K562 (cell line): Measurements from ENCODE around the gene MTMR3. TPM values are rescaled to one million over a fixed set of nuclear protein-coding genes. Genes with fewer than 3 reads are reported as not detected.

Source experiments
- ATAC-seq: fragments of 200-7000 bp; cut with Tn5 transposase; 3 replicates; pipeline ENCODE4 v1.9.1; 2020; ENCODE audit warnings: moderate library complexity
- BruUV-seq: library from RNA; stranded (reverse); fragments of 400-500 nt; replicated peaks from 2 replicates; lab custom pipeline; 2021; lab: Mats Ljungman, UMichigan
- CTCF ChIA-PET: fragments of 300-600 bp; formaldehyde crosslinking; extraction: SDS; loops from one replicate; lab custom pipeline; 2021; ENCODE audit warnings: low intra/inter-chr PET ratio; lab: Yijun Ruan, JAX
- POLR2A ChIA-PET: fragments of 300-600, 350-650 bp; sonication (Branson Sonifier 250); formaldehyde crosslinking; extraction: SDS; loops from one replicate; lab custom pipeline; 2021; ENCODE audit warnings: antibody characterized with exemption, inconsistent platforms; lab: Yijun Ruan, JAX
- DNase-seq, 4 experiments: peaks; one replicate each; pipeline versions ENCODE4 v3.0.0 to v3.0.0-alpha.2; 2011 to 2018; ENCODE audit warnings: low spot score in 3 of 4, mixed read lengths in 3 of 4; ENCODE audit errors: extremely low read depth in 1 of 4
- FAIRE-seq: peaks from 2 replicates; lab custom pipeline; 2011; peaks lifted over from hg19 to GRCh38; lab: Jason Lieb, UNC
- H2AFZ ChIP-seq: 2 replicates; pipeline ENCODE4 v1.6.0; 2011; ENCODE audit warnings: low read depth, low read length, control low read depth, inconsistent platforms
- H3K27ac ChIP-seq: fragments of 200-600 bp; 3 replicates; pipeline ENCODE4 v1.8.0; 2011; ENCODE audit warnings: low read depth, mild to moderate bottlenecking, control low read depth, inconsistent platforms, low read length, moderate library complexity, mixed read lengths; ENCODE audit errors: extremely low read depth
- H3K27me3 ChIP-seq, 2 experiments: fragments of 300-600 bp in 1 of 2; 2 replicates in 1 of 2; 3 replicates in 1 of 2; pipeline versions ENCODE4 v1.6.0 to v1.8.0; 2011; ENCODE audit warnings: inconsistent platforms in 2 of 2, low read length in 2 of 2, mild to moderate bottlenecking in 1 of 2, mixed read lengths in 1 of 2, moderate library complexity in 1 of 2; ENCODE audit not compliant: control insufficient read depth in 2 of 2, insufficient read depth in 2 of 2
- H3K36me3 ChIP-seq: fragments of 300-600 bp; 3 replicates; pipeline ENCODE4 v1.8.0; 2011; ENCODE audit warnings: mild to moderate bottlenecking, low read length, inconsistent platforms; ENCODE audit not compliant: control insufficient read depth, insufficient read depth
- H3K4me1 ChIP-seq, 2 experiments: fragments of 200-600 bp in 1 of 2; replicated peaks in 1 of 2; 2 replicates in 1 of 2; 3 replicates in 1 of 2; pipeline versions ENCODE4 v1.5.1 to v1.8.0; 2011; ENCODE audit warnings: inconsistent platforms in 2 of 2, low read length in 2 of 2, mild to moderate bottlenecking in 1 of 2, mixed read lengths in 1 of 2, moderate library complexity in 1 of 2; ENCODE audit not compliant: control insufficient read depth in 2 of 2, insufficient read depth in 2 of 2
- H3K4me2 ChIP-seq: 2 replicates; pipeline ENCODE4 v1.6.1; 2011; ENCODE audit warnings: low read length, control low read depth, inconsistent platforms, mixed read lengths; ENCODE audit not compliant: insufficient read depth
- H3K4me3 ChIP-seq: fragments of 200-600 bp; sonication (generic), shearing (Covaris generic); 2 replicates; pipeline ENCODE4 v1.5.1; 2016; ENCODE audit warnings: control low read depth, inconsistent platforms
- H3K79me2 ChIP-seq: fragments of 200-600 bp; 3 replicates; pipeline ENCODE4 v1.8.0; 2011; ENCODE audit warnings: low read length, inconsistent platforms; ENCODE audit not compliant: control insufficient read depth, insufficient read depth
- H3K9ac ChIP-seq, 2 experiments: 2 replicates each; pipeline versions ENCODE4 v1.6.0 to v1.6.1; 2011; ENCODE audit warnings: low read depth in 2 of 2, low read length in 2 of 2, control low read depth in 1 of 2, inconsistent platforms in 1 of 2, mild to moderate bottlenecking in 1 of 2, mixed read lengths in 1 of 2; ENCODE audit not compliant: insufficient read depth in 1 of 2
- H3K9me1 ChIP-seq: one replicate; pipeline ENCODE4 v1.6.0; 2011; ENCODE audit warnings: inconsistent platforms, mild to moderate bottlenecking, low read length, moderate library complexity; ENCODE audit not compliant: control insufficient read depth, insufficient read depth
- H3K9me3 ChIP-seq: replicated peaks from 2 replicates; pipeline ENCODE4 v1.5.1; 2011; ENCODE audit warnings: low read depth, low read length, inconsistent platforms; ENCODE audit not compliant: control insufficient read depth, insufficient read depth
- H4K20me1 ChIP-seq: replicated peaks from 2 replicates; pipeline ENCODE4 v1.6.1; 2011; ENCODE audit warnings: low read length, inconsistent platforms, mixed read lengths; ENCODE audit not compliant: control insufficient read depth, insufficient read depth
- BRD9 ChIP-seq: fragments of 450-650 bp; IDR thresholded peaks from 2 replicates; pipeline ENCODE4 v1.6.1; 2018; ENCODE audit warnings: low read depth; ENCODE audit not compliant: partially characterized antibody
- CBX1 ChIP-seq: sonication (generic); IDR thresholded peaks from 2 replicates; pipeline ENCODE4 v1.6.1; 2016; ENCODE audit warnings: antibody characterized with exemption, low read depth, mild to moderate bottlenecking
- CXXC5 ChIP-seq: fragments of 250-450 bp; sonication (Bioruptor Pico); IDR thresholded peaks from 2 replicates; pipeline ENCODE4 v1.8.0; 2022; ENCODE audit warnings: inconsistent platforms, mild to moderate bottlenecking, moderate library complexity
- HCFC1 ChIP-seq: IDR thresholded peaks from 2 replicates; pipeline ENCODE4 v1.6.1; 2012; ENCODE audit warnings: low read depth, low read length, improper control_type of control experiment
- HNRNPUL1 ChIP-seq: fragments of 200-400 bp; formaldehyde crosslinking; IDR thresholded peaks from 2 replicates; pipeline ENCODE4 v1.6.1; 2017; ENCODE audit warnings: low read length
- IRF1 ChIP-seq: sonication (generic); formaldehyde crosslinking; IDR thresholded peaks from 2 replicates; pipeline ENCODE4 v1.8.0; 2022; ENCODE audit warnings: missing genetic modification reagents, mild to moderate bottlenecking, borderline replicate concordance
- NELFE ChIP-seq: IDR thresholded peaks from 2 replicates; pipeline ENCODE4 v1.6.1; 2011; ENCODE audit warnings: mild to moderate bottlenecking; ENCODE audit not compliant: insufficient read depth, insufficient read length
- RBM34 ChIP-seq: fragments of 200-400 bp; formaldehyde crosslinking; IDR thresholded peaks from 2 replicates; pipeline ENCODE4 v1.6.1; 2018; ENCODE audit warnings: low read length, borderline replicate concordance; ENCODE audit not compliant: insufficient read depth
- RCOR1 ChIP-seq, 2 experiments: IDR thresholded peaks; 2 replicates each; pipeline ENCODE4 v1.6.1; 2012; ENCODE audit warnings: low read depth in 2 of 2, low read length in 2 of 2, borderline replicate concordance in 1 of 2, improper control_type of control experiment in 1 of 2
- THRAP3 ChIP-seq: fragments of 450-650 bp; IDR thresholded peaks from 2 replicates; pipeline ENCODE4 v1.6.1; 2016; ENCODE audit warnings: mild to moderate bottlenecking, inconsistent platforms, borderline replicate concordance
- ZBTB43 ChIP-seq: sonication (generic); formaldehyde crosslinking; IDR thresholded peaks from 2 replicates; pipeline ENCODE4 v1.8.0; 2023; ENCODE audit warnings: mild to moderate bottlenecking, missing genetic modification reagents
- ZNF217 ChIP-seq: sonication (generic); formaldehyde crosslinking; IDR thresholded peaks from 2 replicates; pipeline ENCODE4 v1.8.0; 2022; ENCODE audit warnings: mild to moderate bottlenecking, missing genetic modification reagents
- ZNF584 ChIP-seq: fragments of 200-800 bp; sonication (Bioruptor generic); IDR thresholded peaks from 2 replicates; pipeline ENCODE4 v1.6.1; 2016; ENCODE audit warnings: low read depth, mild to moderate bottlenecking, missing genetic modification characterization, missing compliant biosample characterization
- WGBS: fragments of 100-300 bp; shearing (Covaris generic); methylation state at CpG from one replicate; pipeline ENCODE4 v1.1.6; 2016; ENCODE audit warnings: low coverage, mixed read lengths; ENCODE audit not compliant: insufficient coverage; ENCODE audit errors: missing lambda C conversion rate; 5-methylcytosine and 5-hydroxymethylcytosine counted together
- in situ Hi-C: fragments of 300-500 bp; cut with MboI; formaldehyde crosslinking; loops from 4 replicates; pipeline ENCODE4 v1.15.0; 2018; ENCODE audit warnings: inconsistent platforms, mixed read lengths
- intact Hi-C: fragments of 100-400 bp; cut with micrococcal nuclease; formaldehyde crosslinking; loops from 2 replicates; pipeline ENCODE4 v1.14.2; 2022
- polyA plus RNA-seq, 8 experiments: library from polyadenylated mRNA; depleted of rRNA in 4 of 8; stranded (reverse) in 5 of 8; unstranded in 3 of 8; fragments of >200 nt; fragmentation: Nextera tagmentation in 2 of 8; fragmentation: Illumina TruSeq in 1 of 8; extraction: Ambion mirVana in 2 of 8; extraction: Trizol in 1 of 8; gene quantifications; 2 replicates each; pipeline versions ENCODE4 v1.2.1 to v1.2.3, GENCODE V29; 2011 to 2014; ENCODE audit warnings: inconsistent platforms in 1 of 8, missing spikeins in 1 of 8
- total RNA-seq, 7 experiments: library from RNA; depleted of rRNA in 6 of 7; stranded (reverse); fragments of >200 nt in 6 of 7; fragmentation: Illumina TruSeq in 2 of 7; extraction: Trizol in 2 of 7; gene quantifications; 2 replicates each; pipeline versions ENCODE4 v1.2.1 to v1.2.3, GENCODE V29; 2011 to 2021; ENCODE audit warnings: low replicate concordance in 1 of 7

The MTMR3 gene
- total and polyA plus RNA-seq, 9 of the 15 experiments (the other 6 are each of a cell fraction or from before 2014, with no cell fraction given) = 1.6 to 13.7 (median 7.9) TPM

- TF ChIP-seq BRD9 (no peak), ZNF584 (no peak), THRAP3 (no peak), RCOR1 (IDR thresholded peaks at IDR 0.05; ENCODE audit: borderline replicate concordance in 1 of 2, low read depth in 2 of 2, low read length in 2 of 2) (no peak), CXXC5 (CRISPR knock-in tag) (no peak), NELFE (no peak), HNRNPUL1 (no peak), HCFC1 (no peak), RBM34 (no peak), ZNF217 (CRISPR knock-in tag) (no peak), CBX1 (no peak), ZBTB43 (no peak), IRF1 (CRISPR knock-in tag) (no peak)
- 79% methylated on average over 10 of the region's 10 CpGs for WGBS
- Histone ChIP-seq H4K20me1 (no peaks in the 10 kb centered on the region), H3K79me2 (no peaks in the 10 kb centered on the region), H3K27me3 (no peaks in the 10 kb centered on the region), H3K4me2 (no peak overlapping the region), H3K9me3 (no peaks in the 10 kb centered on the region), H3K36me3 (peaks cover 9% of the 10 kb centered on the region; the same call in 1 of the 3 replicates), H3K4me3 (no peak overlapping the region), H3K4me1 (no peaks in the 10 kb centered on the region), H3K27ac (no peak overlapping the region), H3K9ac (no peak overlapping the region), H2AFZ (no peak overlapping the region), H3K9me1 (no peaks in the 10 kb centered on the region)
- FAIRE-seq (no peak), DNase-seq (no peak), ATAC-seq (no peak)
- CTCF ChIA-PET = no interaction called here
- intact Hi-C loops (no loop called here), in situ Hi-C loops (no loop called here)
- POLR2A ChIA-PET = no interaction called here
- no TSS peak for BruUV-seq
These were observed 100.4 kb downstream of the MTMR3 start for GRCh38 chr22:29983296-29983917.
